ENCODE data around the gene ZFP14. TPM values are rescaled to one million over a fixed set of nuclear protein-coding genes. Genes with fewer than 3 reads are reported as not detected.
"Not testable (repeated sequence)": the region's sequence is repeated elsewhere in the genome, so short reads cannot be mapped to it uniquely, and the experiment has no call there.

The ZFP14 gene
- total RNA-seq, 1 donor from 2014 or later, result 2.5 TPM

DNA sequence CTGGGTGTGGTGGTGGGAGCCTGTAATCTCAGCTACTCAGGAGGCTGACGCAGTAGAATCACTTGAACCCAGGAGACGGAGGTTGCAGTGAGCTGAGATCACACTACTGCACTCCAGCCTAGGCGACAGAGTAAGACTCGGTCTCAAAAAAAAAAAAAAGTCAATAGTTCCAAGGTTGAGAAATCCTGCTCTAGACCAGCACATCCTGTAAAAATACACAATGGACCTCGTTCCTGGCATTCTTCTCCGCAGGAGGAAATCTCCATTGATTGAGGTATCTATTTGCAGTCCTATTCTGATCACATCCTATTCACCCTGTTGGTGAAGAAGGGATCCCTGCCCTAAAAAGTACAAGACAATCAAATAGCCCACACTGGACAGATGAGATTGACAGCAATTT is 15.2 kb downstream of the ZFP14 start:
- Histone ChIP-seq H3K4me3 (ENCODE audit: low read depth, low read length) (no peak overlapping the region), H3K27me3 (ENCODE audit: control insufficient read depth, insufficient read depth, low read length) (no peaks in the 10 kb centered on the region), H3K36me3 (ENCODE audit: control insufficient read depth, insufficient read depth, low read length) (no peaks in the 10 kb centered on the region)
- TF ChIP-seq, protein P1, sequence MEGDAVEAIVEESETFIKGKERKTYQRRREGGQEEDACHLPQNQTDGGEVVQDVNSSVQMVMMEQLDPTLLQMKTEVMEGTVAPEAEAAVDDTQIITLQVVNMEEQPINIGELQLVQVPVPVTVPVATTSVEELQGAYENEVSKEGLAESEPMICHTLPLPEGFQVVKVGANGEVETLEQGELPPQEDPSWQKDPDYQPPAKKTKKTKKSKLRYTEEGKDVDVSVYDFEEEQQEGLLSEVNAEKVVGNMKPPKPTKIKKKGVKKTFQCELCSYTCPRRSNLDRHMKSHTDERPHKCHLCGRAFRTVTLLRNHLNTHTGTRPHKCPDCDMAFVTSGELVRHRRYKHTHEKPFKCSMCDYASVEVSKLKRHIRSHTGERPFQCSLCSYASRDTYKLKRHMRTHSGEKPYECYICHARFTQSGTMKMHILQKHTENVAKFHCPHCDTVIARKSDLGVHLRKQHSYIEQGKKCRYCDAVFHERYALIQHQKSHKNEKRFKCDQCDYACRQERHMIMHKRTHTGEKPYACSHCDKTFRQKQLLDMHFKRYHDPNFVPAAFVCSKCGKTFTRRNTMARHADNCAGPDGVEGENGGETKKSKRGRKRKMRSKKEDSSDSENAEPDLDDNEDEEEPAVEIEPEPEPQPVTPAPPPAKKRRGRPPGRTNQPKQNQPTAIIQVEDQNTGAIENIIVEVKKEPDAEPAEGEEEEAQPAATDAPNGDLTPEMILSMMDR (IDR thresholded peaks at IDR 0.05; ENCODE audit: insufficient read depth, low read length, poor library complexity, severe bottlenecking), result no peak
- DNase-seq (ENCODE audit: low read depth), result no peak

DNA sequence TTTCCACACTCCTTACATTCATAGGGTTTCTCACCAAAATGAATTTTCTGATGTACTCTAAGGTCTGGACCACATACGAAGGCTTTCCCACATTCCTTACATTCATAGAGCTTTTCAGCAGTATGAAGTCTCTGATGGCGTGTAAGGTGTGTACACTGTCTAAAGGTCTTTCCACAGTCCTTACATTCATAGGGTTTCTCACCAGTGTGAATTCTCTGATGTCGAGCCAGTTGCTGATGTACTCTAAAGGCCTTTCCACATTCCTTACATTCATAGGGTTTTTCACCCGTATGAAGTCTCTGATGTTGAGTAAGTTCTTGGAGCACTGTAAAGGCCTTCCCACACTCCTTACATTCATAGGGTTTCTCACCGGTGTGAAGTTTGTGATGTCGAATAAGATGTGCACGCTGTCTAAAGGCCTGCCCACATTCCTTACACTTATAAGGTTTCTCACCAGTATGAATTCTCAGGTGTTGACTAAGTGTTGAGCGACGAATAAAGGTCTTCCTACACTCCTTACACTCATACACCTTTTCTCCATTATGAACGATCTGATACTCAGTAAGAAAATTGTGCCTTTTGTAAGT is 38.1 kb downstream of the ZFP14 start:
- H3K27me3 ChIP-seq (ENCODE audit: control insufficient read depth, insufficient read depth, low read length), result no peaks in the 10 kb centered on the region
- TF ChIP-seq, protein P1 (IDR thresholded peaks at IDR 0.05; ENCODE audit: insufficient read depth, low read length, poor library complexity, severe bottlenecking), result no peak
- DNase-seq (ENCODE audit: low read depth), result no peak

GRCh38 chr19:36331353-36332228 is 47.4 kb downstream of the ZFP14 start:
- TF ChIP-seq, protein P1 (IDR thresholded peaks at IDR 0.05; ENCODE audit: insufficient read depth, low read length, poor library complexity, severe bottlenecking), result no peak
- peak; percentile 80 for DNase-seq (ENCODE audit: low read depth)
- H3K4me3 ChIP-seq (ENCODE audit: low read depth, low read length), result peak overlapping the region; percentile 44
- H3K36me3 ChIP-seq (ENCODE audit: control insufficient read depth, insufficient read depth, low read length), result peaks cover 1% of the 10 kb centered on the region
- no peaks in the 10 kb centered on the region for H3K27me3 ChIP-seq (ENCODE audit: control insufficient read depth, insufficient read depth, low read length)

More for the DNA sequence above, 38.1 kb downstream of the ZFP14 start:
- Histone ChIP-seq H3K4me3 (ENCODE audit: low read depth, low read length) (no peak overlapping the region), H3K36me3 (ENCODE audit: control insufficient read depth, insufficient read depth, low read length) (no peaks in the 10 kb centered on the region)

- TF ChIP-seq, protein P1 (IDR thresholded peaks at IDR 0.05; ENCODE audit: insufficient read depth, low read length, poor library complexity, severe bottlenecking), result no peak
- no peak overlapping the region for H3K4me3 ChIP-seq (ENCODE audit: low read depth, low read length)
- no peak for DNase-seq (ENCODE audit: low read depth)
These were observed 48.8 kb downstream of the ZFP14 start for GRCh38 chr19:36330216-36330615.

DNA sequence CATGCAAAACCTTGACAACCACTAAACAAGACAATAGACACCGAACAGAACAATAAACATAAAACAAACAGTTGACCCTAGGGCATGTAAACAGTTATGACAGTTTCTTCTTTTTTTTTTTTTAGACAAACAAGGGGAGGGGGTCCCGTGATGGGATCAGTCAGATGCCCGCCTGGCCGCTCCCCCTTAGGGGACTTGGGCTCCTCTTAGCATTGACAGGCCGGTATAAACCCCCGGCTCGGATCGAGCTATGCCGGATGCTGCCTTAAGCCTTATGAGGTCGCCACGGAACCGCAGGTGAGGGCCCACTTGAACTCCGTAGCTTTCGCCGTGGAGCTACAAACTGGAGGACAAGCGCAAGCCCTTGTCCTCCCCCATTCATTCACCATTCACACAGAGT is 49.5 kb downstream of the ZFP14 start:
- H3K4me3 ChIP-seq (ENCODE audit: low read depth, low read length); H3K36me3 ChIP-seq (ENCODE audit: control insufficient read depth, insufficient read depth, low read length); H3K27me3 ChIP-seq (ENCODE audit: control insufficient read depth, insufficient read depth, low read length); DNase-seq (ENCODE audit: low read depth): not testable (repeated sequence)

More at GRCh38 chr19:36330216-36330615, 48.8 kb downstream of the ZFP14 start:
- no peaks in the 10 kb centered on the region for H3K27me3 ChIP-seq (ENCODE audit: control insufficient read depth, insufficient read depth, low read length)
- peaks cover 1% of the 10 kb centered on the region for H3K36me3 ChIP-seq (ENCODE audit: control insufficient read depth, insufficient read depth, low read length)

DNA sequence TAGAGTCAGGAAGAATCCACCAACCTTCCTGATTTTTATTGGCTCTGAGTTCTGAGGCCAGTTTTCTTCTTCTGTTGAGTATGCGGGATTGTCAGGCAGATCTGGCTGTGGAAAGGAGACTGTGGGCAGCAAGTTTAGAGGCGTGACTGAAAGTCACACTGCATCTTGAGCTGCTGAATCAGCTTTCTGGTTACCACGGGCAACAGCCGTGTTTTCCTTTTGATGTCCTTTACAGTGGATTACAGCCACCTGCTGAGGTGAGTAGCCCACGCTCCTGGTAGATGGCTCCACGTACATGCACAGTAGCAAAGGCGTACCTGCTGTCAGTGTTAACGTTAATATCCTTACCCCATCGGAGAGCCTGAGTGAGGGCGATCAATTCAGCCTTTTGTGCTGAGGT is 52.4 kb downstream of the ZFP14 start:
- H3K27me3 ChIP-seq (ENCODE audit: control insufficient read depth, insufficient read depth, low read length); DNase-seq (ENCODE audit: low read depth); H3K36me3 ChIP-seq (ENCODE audit: control insufficient read depth, insufficient read depth, low read length); H3K4me3 ChIP-seq (ENCODE audit: low read depth, low read length): not testable (repeated sequence)

DNA sequence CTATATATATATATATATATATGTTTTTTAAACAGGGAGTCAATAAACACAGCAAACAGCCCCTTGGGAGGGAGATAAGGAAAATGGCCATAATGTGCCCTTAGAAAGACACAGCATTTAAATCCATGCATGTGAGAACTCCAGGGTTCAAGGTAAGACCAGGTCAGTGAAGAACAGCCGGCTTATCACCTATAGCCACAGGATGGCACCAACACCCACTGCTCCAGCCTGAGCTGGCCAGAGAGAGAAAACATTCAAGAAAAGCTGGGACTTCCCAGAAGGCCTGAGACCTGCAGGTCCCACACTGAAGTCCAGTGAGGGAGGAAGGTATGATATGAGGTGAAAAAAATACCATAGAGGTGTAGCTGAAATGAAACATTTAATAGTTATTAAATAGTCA is 63.8 kb downstream of the ZFP14 start:
- not testable (repeated sequence) for H3K4me3 ChIP-seq (ENCODE audit: low read depth, low read length); H3K27me3 ChIP-seq (ENCODE audit: control insufficient read depth, insufficient read depth, low read length); H3K36me3 ChIP-seq (ENCODE audit: control insufficient read depth, insufficient read depth, low read length)

GRCh38 chr19:36314053-36314452 is 64.9 kb downstream of the ZFP14 start:
- H3K4me3 ChIP-seq (ENCODE audit: low read depth, low read length); H3K36me3 ChIP-seq (ENCODE audit: control insufficient read depth, insufficient read depth, low read length); H3K27me3 ChIP-seq (ENCODE audit: control insufficient read depth, insufficient read depth, low read length); DNase-seq (ENCODE audit: low read depth): not testable (repeated sequence)

More for the DNA sequence above, 63.8 kb downstream of the ZFP14 start:
- not testable (repeated sequence) for DNase-seq (ENCODE audit: low read depth)

- not testable (repeated sequence) for H3K36me3 ChIP-seq (ENCODE audit: control insufficient read depth, insufficient read depth, low read length); H3K27me3 ChIP-seq (ENCODE audit: control insufficient read depth, insufficient read depth, low read length); H3K4me3 ChIP-seq (ENCODE audit: low read depth, low read length); DNase-seq (ENCODE audit: low read depth)
These were observed 67.8 kb downstream of the ZFP14 start for GRCh38 chr19:36311098-36311760.

DNA sequence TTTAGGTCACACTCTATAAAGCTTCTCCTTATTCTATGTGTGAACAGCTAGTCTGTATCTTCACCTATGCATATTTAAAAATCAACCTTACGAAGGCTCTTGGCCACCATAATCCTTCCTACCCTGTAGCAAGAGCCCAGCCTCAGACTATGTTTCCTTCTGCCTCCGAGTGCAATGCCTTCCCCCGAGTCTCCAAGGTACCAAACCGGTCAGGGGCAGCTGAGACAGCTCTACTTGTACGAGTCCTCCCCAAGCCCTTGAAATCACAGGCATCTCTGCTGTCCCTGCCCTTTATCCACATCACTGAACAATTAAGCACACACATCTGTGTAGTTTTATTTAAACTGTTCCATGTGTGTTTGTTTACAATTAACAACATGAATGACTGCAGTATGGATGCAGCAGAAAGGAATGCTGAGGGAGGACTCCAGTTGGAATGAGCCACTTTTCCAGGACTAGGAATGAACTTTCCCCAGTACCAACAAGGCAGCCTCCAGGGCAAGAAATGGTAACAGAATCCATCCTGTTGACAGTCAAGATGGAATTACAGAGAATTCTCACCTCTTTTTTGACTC is 68.5 kb downstream of the ZFP14 start:
- not testable (repeated sequence) for DNase-seq (ENCODE audit: low read depth); H3K27me3 ChIP-seq (ENCODE audit: control insufficient read depth, insufficient read depth, low read length)

More for the DNA sequence above, 68.5 kb downstream of the ZFP14 start:
- not testable (repeated sequence) for H3K4me3 ChIP-seq (ENCODE audit: low read depth, low read length); H3K36me3 ChIP-seq (ENCODE audit: control insufficient read depth, insufficient read depth, low read length)
